Activated CD8-positive, alpha-beta memory T cell treated with anti-CD3 and anti-CD28 coated beads for 24 hours (primary cell): ENCODE results near the gene DHX15.

Experiments
- DNase-seq: peaks from one replicate; pipeline ENCODE4 v3.0.0-alpha.2; 2020

DHX15 gene

GRCh38 chr4:24582235-24582832 is 2.0 kb downstream of the DHX15 start:
- no peak for DNase-seq

- DNase-seq: no peak
These were observed 6.0 kb downstream of the DHX15 start for GRCh38 chr4:24578364-24578763.

- no peak for DNase-seq
These were observed 8.1 kb downstream of the DHX15 start for GRCh38 chr4:24576276-24576675.

- DNase-seq: no peak
These were observed 10.1 kb downstream of the DHX15 start for GRCh38 chr4:24574236-24574635.

- no peak for DNase-seq
These were observed 10.8 kb downstream of the DHX15 start for GRCh38 chr4:24573582-24573981.

GRCh38 chr4:24570574-24571236 is 13.6 kb downstream of the DHX15 start:
- DNase-seq: no peak

- no peak for DNase-seq
These were observed 14.2 kb downstream of the DHX15 start for GRCh38 chr4:24570172-24570571.

- no peak for DNase-seq
These were observed 14.7 kb downstream of the DHX15 start for GRCh38 chr4:24569662-24570061.

GRCh38 chr4:24568425-24568824 is 15.9 kb downstream of the DHX15 start:
- no peak for DNase-seq

- DNase-seq: no peak
These were observed 19.3 kb downstream of the DHX15 start for GRCh38 chr4:24565054-24565453.

- DNase-seq: no peak
These were observed 19.9 kb downstream of the DHX15 start for GRCh38 chr4:24564488-24564887.

GRCh38 chr4:24561438-24562139 is 22.8 kb downstream of the DHX15 start:
- no peak for DNase-seq

GRCh38 chr4:24560868-24561368 is 23.4 kb downstream of the DHX15 start:
- no peak for DNase-seq

GRCh38 chr4:24559889-24560288 is 24.5 kb downstream of the DHX15 start:
- no peak for DNase-seq

GRCh38 chr4:24559032-24559821 is 25.1 kb downstream of the DHX15 start:
- DNase-seq: no peak

- no peak for DNase-seq
These were observed 27.0 kb downstream of the DHX15 start for GRCh38 chr4:24557026-24558025.

GRCh38 chr4:24551492-24552289 is 32.7 kb downstream of the DHX15 start:
- DNase-seq: no peak

GRCh38 chr4:24550441-24551175 is 33.7 kb downstream of the DHX15 start:
- DNase-seq: no peak

GRCh38 chr4:24547979-24548378 is 36.4 kb downstream of the DHX15 start:
- DNase-seq: no peak
